GM21825 (cell line): ENCODE results near the gene NRF1.

Experiments used
- ATAC-seq: cut with Tn5 transposase; IDR thresholded peaks from one replicate; pipeline ENCODE4 v1.9.1; 2021; ENCODE audit warnings: mild to moderate bottlenecking, moderate library complexity; ENCODE audit not compliant: unreplicated experiment

The NRF1 gene

GRCh38 chr7:129769400-129769774 lies 157.9 kb downstream of the NRF1 start:
- no peak for ATAC-seq

GRCh38 chr7:129769866-129770808 lies 158.6 kb downstream of the NRF1 start:
- no peak for ATAC-seq

- no peak for ATAC-seq
Observed at GRCh38 chr7:129771201-129771927, 159.8 kb downstream of the NRF1 start.

- ATAC-seq = no peak
Observed at GRCh38 chr7:129771928-129772479, 160.5 kb downstream of the NRF1 start.

GRCh38 chr7:129772646-129773280 lies 161.2 kb downstream of the NRF1 start:
- no peak for ATAC-seq

GRCh38 chr7:129773328-129773731 lies 161.8 kb downstream of the NRF1 start:
- ATAC-seq = no peak

GRCh38 chr7:129773871-129774270 lies 162.4 kb downstream of the NRF1 start:
- no peak for ATAC-seq

GRCh38 chr7:129774359-129774758 lies 162.8 kb downstream of the NRF1 start:
- no peak for ATAC-seq

GRCh38 chr7:129774871-129775694 lies 163.6 kb downstream of the NRF1 start:
- ATAC-seq = no peak

- no peak for ATAC-seq
Observed at GRCh38 chr7:129775695-129776361, 164.3 kb downstream of the NRF1 start.

- no peak for ATAC-seq
Observed at GRCh38 chr7:129776362-129776722, 164.8 kb downstream of the NRF1 start.

GRCh38 chr7:129777195-129777844 lies 165.8 kb downstream of the NRF1 start:
- no peak for ATAC-seq

GRCh38 chr7:129777993-129778769 lies 166.7 kb downstream of the NRF1 start:
- no peak for ATAC-seq

- no peak for ATAC-seq
Observed at GRCh38 chr7:129778770-129779601, 167.5 kb downstream of the NRF1 start.

GRCh38 chr7:129779602-129780256 lies 168.2 kb downstream of the NRF1 start:
- no peak for ATAC-seq

- no peak for ATAC-seq
Observed at GRCh38 chr7:129780257-129780973, 168.9 kb downstream of the NRF1 start.
